HepG2 (cell line): ENCODE data around the gene DACT2. TPM values are rescaled to one million over a fixed set of nuclear protein-coding genes. Genes with fewer than 3 reads are reported as not detected.

ENCODE experiments used
- ATAC-seq: fragments of 200-7000 bp; cut with Tn5 transposase; 3 replicates; pipeline ENCODE4 v1.9.1; 2020; ENCODE audit warnings: mild to moderate bottlenecking, moderate library complexity
- BruUV-seq: library from RNA; stranded (reverse); fragments of 400-500 nt; replicated peaks from 2 replicates; lab custom pipeline; 2021; lab: Mats Ljungman, UMichigan
- CTCF ChIA-PET: fragments of 300-600 bp; formaldehyde crosslinking; extraction: SDS; loops from one replicate; lab custom pipeline; 2021; ENCODE audit warnings: low total read pairs, inconsistent platforms, low intra/inter-chr PET ratio; lab: Yijun Ruan, JAX
- POLR2A ChIA-PET: fragments of 350-600 bp; sonication (Branson Sonifier 250); formaldehyde crosslinking; loops from one replicate; lab custom pipeline; 2020; ENCODE audit warnings: antibody characterized with exemption, inconsistent platforms; lab: Yijun Ruan, JAX
- DNase-seq: peaks from one replicate; pipeline ENCODE4 v3.0.0-alpha.2; 2015; ENCODE audit warnings: low spot score
- FAIRE-seq: peaks from 3 replicates; lab custom pipeline; 2011; peaks lifted over from hg19 to GRCh38; lab: Jason Lieb, UNC
- H2AFZ ChIP-seq: one replicate; pipeline ENCODE4 v1.6.1; 2011; ENCODE audit warnings: low read length, inconsistent platforms
- H3K27ac ChIP-seq: fragments of 300-600 bp; 3 replicates; pipeline ENCODE4 v1.8.0; 2011; ENCODE audit warnings: mixed run types, mild to moderate bottlenecking, mixed read lengths, low read length, inconsistent platforms; ENCODE audit not compliant: insufficient read depth; ENCODE audit errors: extremely low read length
- H3K27me3 ChIP-seq, 2 experiments: fragments of 200-600 bp in 1 of 2; 2 replicates in 1 of 2; 3 replicates in 1 of 2; pipeline versions ENCODE4 v1.6.0 to v1.8.0; 2011; ENCODE audit warnings: low read length in 2 of 2, mild to moderate bottlenecking in 2 of 2, moderate library complexity in 2 of 2, inconsistent platforms in 1 of 2; ENCODE audit not compliant: insufficient read depth in 2 of 2, control insufficient read depth in 1 of 2
- H3K36me3 ChIP-seq, 2 experiments: fragments of 200-600 bp in 1 of 2; replicated peaks in 1 of 2; 2 replicates in 1 of 2; 3 replicates in 1 of 2; pipeline versions ENCODE4 v1.5.1 to v1.8.0; 2011; ENCODE audit warnings: low read length in 2 of 2, inconsistent platforms in 1 of 2; ENCODE audit not compliant: insufficient read depth in 2 of 2, control insufficient read depth in 1 of 2
- H3K4me1 ChIP-seq: 2 replicates; pipeline ENCODE4 v1.5.1; 2012; ENCODE audit warnings: low read length, inconsistent platforms; ENCODE audit not compliant: insufficient read depth
- H3K4me2 ChIP-seq: 2 replicates; pipeline ENCODE4 v1.6.0; 2011; ENCODE audit warnings: low read depth, low read length, inconsistent platforms
- H3K4me3 ChIP-seq, 3 experiments: fragments of 200-600 bp in 1 of 3; sonication (generic), shearing (Covaris generic) in 1 of 3; replicated peaks in 1 of 3; 2 replicates each; pipeline ENCODE4 v1.5.1; 2011 to 2016; ENCODE audit warnings: low read length in 3 of 3, inconsistent platforms in 2 of 3, low read depth in 2 of 3, mild to moderate bottlenecking in 2 of 3, control low read depth in 1 of 3, mixed read lengths in 1 of 3; ENCODE audit not compliant: insufficient read depth in 1 of 3
- H3K79me2 ChIP-seq: one replicate; pipeline ENCODE4 v1.6.1; 2011; ENCODE audit warnings: low read length, inconsistent platforms; ENCODE audit not compliant: insufficient read depth
- H3K9ac ChIP-seq: 2 replicates; pipeline ENCODE4 v1.6.0; 2011; ENCODE audit warnings: mild to moderate bottlenecking, low read depth, low read length, inconsistent platforms; ENCODE audit not compliant: insufficient read depth
- H3K9me3 ChIP-seq: 2 replicates; pipeline ENCODE4 v1.5.1; 2012; ENCODE audit warnings: mild to moderate bottlenecking, low read length
- H4K20me1 ChIP-seq: 2 replicates; pipeline ENCODE4 v1.6.0; 2011; ENCODE audit warnings: inconsistent platforms, mild to moderate bottlenecking, low read length, moderate library complexity; ENCODE audit not compliant: insufficient read depth
- HNRNPK ChIP-seq: fragments of 200-400 bp; formaldehyde crosslinking; IDR thresholded peaks from 2 replicates; pipeline ENCODE4 v1.6.1; 2018; ENCODE audit warnings: low read length, low read depth, moderate library complexity, mild to moderate bottlenecking; ENCODE audit not compliant: poor library complexity, severe bottlenecking
- HOXA5 ChIP-seq: sonication (generic); formaldehyde crosslinking; IDR thresholded peaks from 2 replicates; pipeline ENCODE4 v1.4.0; 2020; ENCODE audit warnings: missing genetic modification reagents
- MEF2D ChIP-seq: sonication (generic); formaldehyde crosslinking; IDR thresholded peaks from 2 replicates; pipeline ENCODE4 v1.5.1; 2020; ENCODE audit warnings: mild to moderate bottlenecking, missing genetic modification reagents
- MIER3 ChIP-seq: IDR thresholded peaks from 2 replicates; pipeline ENCODE4 v1.6.1; 2016; ENCODE audit warnings: missing compliant biosample characterization, borderline replicate concordance
- MIXL1 ChIP-seq: IDR thresholded peaks from 2 replicates; pipeline ENCODE4 v1.6.1; 2016
- TAF1 ChIP-seq: sonication (generic); formaldehyde crosslinking; IDR thresholded peaks from 2 replicates; pipeline ENCODE4 v1.4.0; 2020; ENCODE audit warnings: missing genetic modification reagents
- THAP9 ChIP-seq: sonication (generic); formaldehyde crosslinking; IDR thresholded peaks from 2 replicates; pipeline ENCODE4; 2020; ENCODE audit warnings: missing genetic modification reagents, mild to moderate bottlenecking, borderline replicate concordance
- YEATS4 ChIP-seq: sonication (generic); formaldehyde crosslinking; IDR thresholded peaks from 2 replicates; pipeline ENCODE4 v1.4.0; 2020; ENCODE audit warnings: missing genetic modification reagents, borderline replicate concordance
- ZBTB38 ChIP-seq: sonication (generic); formaldehyde crosslinking; IDR thresholded peaks from 2 replicates; pipeline ENCODE4 v1.5.1; 2020; ENCODE audit warnings: mild to moderate bottlenecking, missing genetic modification reagents
- ZNF142 ChIP-seq: sonication (generic); formaldehyde crosslinking; IDR thresholded peaks from 2 replicates; pipeline ENCODE4 v1.4.0; 2020; ENCODE audit warnings: missing genetic modification reagents
- ZNF503 ChIP-seq: sonication (generic); formaldehyde crosslinking; IDR thresholded peaks from 2 replicates; pipeline ENCODE4 v1.4.0; 2020; ENCODE audit warnings: missing genetic modification reagents
- ZNF781 ChIP-seq: sonication (generic); formaldehyde crosslinking; IDR thresholded peaks from 2 replicates; pipeline ENCODE4 v1.5.1; 2020; ENCODE audit warnings: borderline replicate concordance, mild to moderate bottlenecking, missing genetic modification reagents; ENCODE audit errors: not compliant biosample characterization
- WGBS: methylation state at CpG from one replicate; pipeline ENCODE4 v1.1.6; 2017; ENCODE audit warnings: low lambda C conversion rate; 5-methylcytosine and 5-hydroxymethylcytosine counted together
- in situ Hi-C: cut with HindIII; loops from 2 replicates; pipeline ENCODE4 v1.10.0; 2017; ENCODE audit warnings: low pct_unique_long_range_greater_than_20kb; ENCODE audit not compliant: extremely low pct_ligation_motif_present
- intact Hi-C: fragments of 100-400 bp; cut with micrococcal nuclease; formaldehyde crosslinking; loops from one replicate; pipeline ENCODE4 v1.10.0; 2022; ENCODE audit not compliant: unreplicated experiment
- polyA plus RNA-seq, 8 experiments: library from polyadenylated mRNA; depleted of rRNA in 3 of 8; stranded (reverse) in 7 of 8; unstranded in 1 of 8; fragments of >200 nt; fragmentation: Illumina TruSeq in 4 of 8; extraction: Trizol in 4 of 8; gene quantifications; 2 replicates each; pipeline versions ENCODE4 v1.2.1 to v1.2.3, GENCODE V29; 2011 to 2016; ENCODE audit warnings: low read depth in 4 of 8, missing spikeins in 1 of 8, mixed read lengths in 1 of 8; ENCODE audit not compliant: insufficient read depth in 1 of 8
- total RNA-seq, 5 experiments: library from RNA; depleted of rRNA; stranded (reverse); fragments of >200 nt; fragmentation: Illumina TruSeq; extraction: Trizol; gene quantifications; 2 replicates each; pipeline ENCODE4 v1.2.3, GENCODE V29; 2016; ENCODE audit warnings: low read depth in 1 of 5

The DACT2 gene
- total and polyA plus RNA-seq, 2 of the 13 experiments (the other 11 are each of a cell fraction or from before 2014, with no cell fraction given) = 0.15 TPM; not detected in 1

GRCh38 chr6:168273441-168274036, 46.0 kb downstream of the DACT2 start:
- ATAC-seq (peak; percentile 27), DNase-seq (peak; percentile 38), FAIRE-seq (peak; percentile 28)
- no peak overlapping the region for H2AFZ ChIP-seq
- peak overlapping the region; percentile 85 for H3K4me2 ChIP-seq
- in situ Hi-C loops (loop anchor here (5.0 kb wide), 1 partner anchor 49 kb away; no protein-coding TSS in a partner anchor), intact Hi-C loops (loop anchor here (1.0 to 2.0 kb wide), 3 partner anchors 8 to 73 kb away; no protein-coding TSS in a partner anchor)
- no peaks in the 10 kb centered on the region for H3K79me2 ChIP-seq
- WGBS = 27% methylated on average over 16 of the region's 17 CpGs
- CTCF ChIA-PET = interaction anchor here (0.9 to 1.3 kb wide), 2 partner anchors 80 to 82 kb away, joined by 3 to 4 read pairs; no protein-coding TSS in a partner anchor
- H3K9me3 ChIP-seq = no peaks in the 10 kb centered on the region
- peak overlapping the region; percentile 42; the same call in 1 of the 2 replicates for H3K9ac ChIP-seq
- POLR2A ChIA-PET = interaction anchor here (1.0 to 4.3 kb wide), 13 partner anchors 10 to 72 kb away, joined by 3 to 76 read pairs (median 4); no protein-coding TSS in a partner anchor
- BruUV-seq = no TSS peak
- no peak overlapping the region for H3K27ac ChIP-seq
- peak overlapping the region; percentile 44 to 71 (median 45); a peak in 5 of 6 replicates for H3K4me3 ChIP-seq
- no peaks in the 10 kb centered on the region for H3K36me3 ChIP-seq
- H3K27me3 ChIP-seq = no peaks in the 10 kb centered on the region; a peak in 1 of 5 replicates
- H3K4me1 ChIP-seq = peaks cover 47% of the 10 kb centered on the region
- H4K20me1 ChIP-seq = no peaks in the 10 kb centered on the region
- 0 out of 2 replicates have a peak, but pooled peaks have one; percentile 63 for TF ChIP-seq ZNF142 (CRISPR knock-in tag)
- no peak for TF ChIP-seq MIXL1 (CRISPR knock-in tag)
- peak; percentile 42 for TF ChIP-seq ZNF781 (CRISPR knock-in tag)
- TF ChIP-seq HOXA5 (CRISPR knock-in tag) = 0 out of 2 replicates have a peak, but pooled peaks have one; percentile 21
- TF ChIP-seq ZBTB38 (CRISPR knock-in tag) = peak; percentile 10; the same call in 1 of the 2 replicates
- no peak for TF ChIP-seq HNRNPK
- 0 out of 2 replicates have a peak, but pooled peaks have one; percentile 22 for TF ChIP-seq MEF2D
- TF ChIP-seq THAP9 (CRISPR knock-in tag) = peak; percentile 3; the same call in 1 of the 2 replicates
- peak; percentile 29; the same call in 1 of the 2 replicates for TF ChIP-seq YEATS4 (CRISPR knock-in tag)
- 0 out of 2 replicates have a peak, but pooled peaks have one; percentile 18 for TF ChIP-seq TAF1 (CRISPR knock-in tag)
- peak; percentile 15; the same call in 1 of the 2 replicates for TF ChIP-seq ZNF503
- 0 out of 2 replicates have a peak, but pooled peaks have one; percentile 5 for TF ChIP-seq MIER3 (CRISPR knock-in tag)
